ENCODE results near the gene SYT2. TPM values are rescaled to one million over a fixed set of nuclear protein-coding genes. Genes with fewer than 3 reads are reported as not detected.
"Not testable (repeated sequence)": the region's sequence is repeated elsewhere in the genome, so short reads cannot be mapped to it uniquely, and the experiment has no call there.

SYT2 gene
- total and polyA plus RNA-seq, 4 donors: 0.01 to 0.23 (median 0.03) TPM

GRCh38 chr1:202584707-202585589, 125.3 kb downstream of the SYT2 start:
- Histone ChIP-seq H3K27me3 (ENCODE audit: control insufficient read depth in 3 of 3, insufficient read depth in 3 of 3, low read length in 2 of 3) (no peaks in the 10 kb centered on the region), H3K9ac (ENCODE audit: insufficient read depth in 1 of 2, low read length in 2 of 2) (no peak overlapping the region), H3K4me3 (no peak overlapping the region), H3K9me3 (ENCODE audit: control insufficient read depth in 4 of 4, insufficient read depth in 3 of 4, low read length in 3 of 4) (no peaks in the 10 kb centered on the region), H3K27ac (ENCODE audit: low read depth in 1 of 2, low read length in 1 of 2) (peak overlapping the region in 1 of 2 donors; percentile 46), H3K4me1 (ENCODE audit: control insufficient read depth in 5 of 5, insufficient read depth in 5 of 5, low read length in 5 of 5) (peaks cover 15 to 50% (median 34%) of the 10 kb centered on the region in 5 donors), H3K36me3 (ENCODE audit: control insufficient read depth in 4 of 4, insufficient read depth in 4 of 4, low read length in 4 of 4) (peaks cover 4 to 18% (median 10%) of the 10 kb centered on the region in 4 donors)
- ATAC-seq (ENCODE audit: insufficient read depth, low FRiP score) (no peak), DNase-seq (no peak)
- WGBS, 2 donors: 90 to 93% methylated on average over 8 of the region's 8 CpGs
- no peak for TF ChIP-seq CTCF (IDR thresholded peaks at IDR 0.05; ENCODE audit: control extremely low read depth, extremely low read depth)

DNA sequence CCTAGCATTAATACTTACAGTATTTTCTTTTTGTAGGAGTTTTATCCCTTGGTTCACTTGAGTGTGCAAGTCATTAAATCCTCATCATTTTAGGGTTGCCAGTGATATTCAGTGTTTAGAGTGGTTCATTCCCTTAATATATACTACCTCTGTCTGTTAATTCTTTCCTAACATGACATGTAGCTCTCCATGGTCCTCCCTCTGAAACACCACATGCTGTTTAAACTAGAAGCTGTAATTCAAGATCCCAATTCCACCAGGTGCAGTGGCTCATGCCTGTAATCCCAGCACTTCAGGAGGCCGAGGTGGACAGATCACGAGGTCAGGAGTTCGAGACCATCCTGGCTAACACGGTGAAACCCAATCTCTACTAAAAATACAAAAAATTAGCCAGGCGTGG, 127.9 kb downstream of the SYT2 start:
- H3K36me3 ChIP-seq (ENCODE audit: control insufficient read depth in 4 of 4, insufficient read depth in 4 of 4, low read length in 4 of 4): peaks cover 4 to 18% (median 9%) of the 10 kb centered on the region in 4 donors
- 93 to 97% methylated on average over 5 of the region's 5 CpGs for WGBS, 2 donors
- not testable (repeated sequence) for H3K4me3 ChIP-seq; H3K9me3 ChIP-seq (ENCODE audit: control insufficient read depth in 4 of 4, insufficient read depth in 3 of 4, low read length in 3 of 4); H3K27ac ChIP-seq (ENCODE audit: low read depth in 1 of 2, low read length in 1 of 2); H3K27me3 ChIP-seq (ENCODE audit: control insufficient read depth in 3 of 3, insufficient read depth in 3 of 3, low read length in 2 of 3); DNase-seq; ATAC-seq (ENCODE audit: insufficient read depth, low FRiP score); H3K9ac ChIP-seq (ENCODE audit: insufficient read depth in 1 of 2, low read length in 2 of 2)
- peaks cover 8 to 55% (median 43%) of the 10 kb centered on the region in 5 donors for H3K4me1 ChIP-seq (ENCODE audit: control insufficient read depth in 5 of 5, insufficient read depth in 5 of 5, low read length in 5 of 5)

GRCh38 chr1:202580619-202581018, 129.6 kb downstream of the SYT2 start:
- no peak for ATAC-seq (ENCODE audit: insufficient read depth, low FRiP score)
- peak overlapping the region in 1 of 2 donors; percentile 65 for H3K27ac ChIP-seq (ENCODE audit: low read depth in 1 of 2, low read length in 1 of 2)
- no peaks in the 10 kb centered on the region for H3K9me3 ChIP-seq (ENCODE audit: control insufficient read depth in 4 of 4, insufficient read depth in 3 of 4, low read length in 3 of 4)
- WGBS, 2 donors: 75 to 84% methylated on average over 1 of the region's 1 CpG
- H3K27me3 ChIP-seq (ENCODE audit: control insufficient read depth in 3 of 3, insufficient read depth in 3 of 3, low read length in 2 of 3): no peaks in the 10 kb centered on the region
- H3K9ac ChIP-seq (ENCODE audit: insufficient read depth in 1 of 2, low read length in 2 of 2): no peak overlapping the region
- no peak overlapping the region for H3K4me3 ChIP-seq
- DNase-seq: peak in 1 of 3 donors; percentile 28
- peaks cover 4 to 18% (median 11%) of the 10 kb centered on the region in 4 donors for H3K36me3 ChIP-seq (ENCODE audit: control insufficient read depth in 4 of 4, insufficient read depth in 4 of 4, low read length in 4 of 4)
- peaks cover 6 to 61% (median 42%) of the 10 kb centered on the region in 5 donors for H3K4me1 ChIP-seq (ENCODE audit: control insufficient read depth in 5 of 5, insufficient read depth in 5 of 5, low read length in 5 of 5)
- no peak for TF ChIP-seq CTCF (IDR thresholded peaks at IDR 0.05; ENCODE audit: control extremely low read depth, extremely low read depth)

DNA sequence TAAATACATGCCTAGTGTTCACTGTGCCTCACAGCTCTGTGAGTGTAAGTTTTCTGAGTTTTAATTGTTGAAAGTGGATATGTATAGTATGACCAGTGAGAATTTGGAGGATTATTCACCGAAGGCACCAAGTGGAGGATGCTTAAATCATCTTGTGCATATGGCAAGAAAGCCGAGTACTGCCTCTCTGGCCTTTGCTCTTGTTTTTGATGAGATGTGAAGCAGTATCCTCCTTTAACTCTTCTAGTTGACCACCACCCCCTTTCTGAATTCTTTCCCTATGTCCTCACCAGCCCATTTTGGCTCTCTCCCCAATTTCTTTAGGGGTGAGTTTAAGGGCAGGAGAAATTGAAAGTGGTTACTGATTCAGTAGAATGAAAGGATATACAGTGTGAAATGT, 130.4 kb downstream of the SYT2 start:
- peaks cover 4 to 21% (median 14%) of the 10 kb centered on the region in 4 donors for H3K36me3 ChIP-seq (ENCODE audit: control insufficient read depth in 4 of 4, insufficient read depth in 4 of 4, low read length in 4 of 4)
- no peak for TF ChIP-seq CTCF (IDR thresholded peaks at IDR 0.05; ENCODE audit: control extremely low read depth, extremely low read depth)
- no peaks in the 10 kb centered on the region for H3K9me3 ChIP-seq (ENCODE audit: control insufficient read depth in 4 of 4, insufficient read depth in 3 of 4, low read length in 3 of 4)
- H3K27ac ChIP-seq (ENCODE audit: low read depth in 1 of 2, low read length in 1 of 2): peak overlapping the region in 1 of 2 donors; percentile 65
- no peaks in the 10 kb centered on the region for H3K27me3 ChIP-seq (ENCODE audit: control insufficient read depth in 3 of 3, insufficient read depth in 3 of 3, low read length in 2 of 3)
- ATAC-seq (ENCODE audit: insufficient read depth, low FRiP score): no peak
- 72 to 86% methylated on average over 2 of the region's 2 CpGs for WGBS, 2 donors
- peak; percentile 69 to 92 (median 90) for DNase-seq
- peaks cover 6 to 61% (median 41%) of the 10 kb centered on the region in 5 donors for H3K4me1 ChIP-seq (ENCODE audit: control insufficient read depth in 5 of 5, insufficient read depth in 5 of 5, low read length in 5 of 5)
- peak overlapping the region in 1 of 2 donors; percentile 4 for H3K9ac ChIP-seq (ENCODE audit: insufficient read depth in 1 of 2, low read length in 2 of 2)
- no peak overlapping the region for H3K4me3 ChIP-seq

Data from lung (tissue), 12 donors.